ENCODE measurements around the gene KMT2B.

DNA sequence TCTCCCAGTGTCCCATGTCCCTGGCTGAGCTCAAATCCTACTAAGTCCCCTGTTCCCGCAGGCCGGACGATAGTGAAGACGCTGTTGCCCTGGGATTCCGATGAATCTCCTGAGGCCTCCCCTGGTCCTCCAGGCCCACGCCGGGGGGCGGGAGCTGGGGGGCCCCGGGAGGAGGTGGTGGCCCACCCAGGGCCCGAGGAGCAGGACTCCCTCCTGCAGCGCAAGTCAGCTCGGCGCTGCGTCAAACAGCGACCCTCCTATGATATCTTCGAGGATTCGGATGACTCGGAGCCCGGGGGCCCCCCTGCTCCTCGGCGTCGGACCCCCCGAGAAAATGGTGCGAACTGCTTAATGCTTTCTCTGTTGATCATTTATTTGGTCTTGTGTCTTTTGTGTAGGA is 5.9 kb downstream of the KMT2B start:
- TF ChIP-seq, protein P1, sequence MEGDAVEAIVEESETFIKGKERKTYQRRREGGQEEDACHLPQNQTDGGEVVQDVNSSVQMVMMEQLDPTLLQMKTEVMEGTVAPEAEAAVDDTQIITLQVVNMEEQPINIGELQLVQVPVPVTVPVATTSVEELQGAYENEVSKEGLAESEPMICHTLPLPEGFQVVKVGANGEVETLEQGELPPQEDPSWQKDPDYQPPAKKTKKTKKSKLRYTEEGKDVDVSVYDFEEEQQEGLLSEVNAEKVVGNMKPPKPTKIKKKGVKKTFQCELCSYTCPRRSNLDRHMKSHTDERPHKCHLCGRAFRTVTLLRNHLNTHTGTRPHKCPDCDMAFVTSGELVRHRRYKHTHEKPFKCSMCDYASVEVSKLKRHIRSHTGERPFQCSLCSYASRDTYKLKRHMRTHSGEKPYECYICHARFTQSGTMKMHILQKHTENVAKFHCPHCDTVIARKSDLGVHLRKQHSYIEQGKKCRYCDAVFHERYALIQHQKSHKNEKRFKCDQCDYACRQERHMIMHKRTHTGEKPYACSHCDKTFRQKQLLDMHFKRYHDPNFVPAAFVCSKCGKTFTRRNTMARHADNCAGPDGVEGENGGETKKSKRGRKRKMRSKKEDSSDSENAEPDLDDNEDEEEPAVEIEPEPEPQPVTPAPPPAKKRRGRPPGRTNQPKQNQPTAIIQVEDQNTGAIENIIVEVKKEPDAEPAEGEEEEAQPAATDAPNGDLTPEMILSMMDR (IDR thresholded peaks at IDR 0.05), result no peak
- TF ChIP-seq POLR2A (IDR thresholded peaks at IDR 0.05), result no peak
- no peak for TF ChIP-seq POLR2AphosphoS5 (IDR thresholded peaks at IDR 0.05)

Measured in breast epithelium (tissue), 3 donors.